Smooth muscle cell (in vitro differentiated cells): Measurements from ENCODE around the gene OR6K2. TPM values are rescaled to one million over a fixed set of nuclear protein-coding genes. Genes with fewer than 3 reads are reported as not detected.

Experiments used
- DNase-seq: peaks from one replicate; lab custom pipeline; 2025; ENCODE audit not compliant: unreplicated experiment; lab: John Stamatoyannopoulos, UW
- H2AFZ ChIP-seq: fragments of 200-600 bp; sonication (generic); 2 replicates; pipeline ENCODE4 v1.6.0; 2016; ENCODE audit warnings: antibody characterized with exemption, low read depth, mild to moderate bottlenecking
- H3F3A ChIP-seq: fragments of 200-600 bp; sonication (generic); 2 replicates; pipeline ENCODE4 v1.6.0; 2017; ENCODE audit warnings: antibody characterized with exemption, low read depth
- H3K27ac ChIP-seq: fragments of 200-600 bp; sonication (generic); 2 replicates; pipeline ENCODE4 v1.5.1; 2016; ENCODE audit warnings: low read depth, mild to moderate bottlenecking
- H3K27me3 ChIP-seq: fragments of 200-600 bp; sonication (generic); 2 replicates; pipeline ENCODE4 v1.6.1; 2016; ENCODE audit warnings: low read depth, mild to moderate bottlenecking
- H3K36me3 ChIP-seq: fragments of 200-600 bp; sonication (generic); 2 replicates; pipeline ENCODE4 v1.5.1; 2016; ENCODE audit warnings: low read depth
- H3K4me1 ChIP-seq: fragments of 200-600 bp; sonication (generic); 2 replicates; pipeline ENCODE4 v1.5.1; 2016; ENCODE audit warnings: low read depth
- H3K4me2 ChIP-seq: fragments of 200-600 bp; sonication (generic); 2 replicates; pipeline ENCODE4 v1.6.0; 2016; ENCODE audit warnings: mild to moderate bottlenecking
- H3K4me3 ChIP-seq: fragments of 200-600 bp; sonication (generic); 2 replicates; pipeline ENCODE4 v1.5.1; 2016; ENCODE audit warnings: mild to moderate bottlenecking
- H3K79me2 ChIP-seq: fragments of 200-600 bp; sonication (generic); 2 replicates; pipeline ENCODE4 v1.6.0; 2016; ENCODE audit warnings: low read depth, mild to moderate bottlenecking
- H3K9ac ChIP-seq: fragments of 200-600 bp; sonication (generic); 2 replicates; pipeline ENCODE4 v1.6.0; 2016; ENCODE audit warnings: low read depth
- H3K9me3 ChIP-seq: fragments of 200-600 bp; sonication (generic); replicated peaks from 2 replicates; pipeline ENCODE4 v1.5.1; 2016; ENCODE audit warnings: low read depth
- H4K20me1 ChIP-seq: fragments of 200-600 bp; sonication (generic); 2 replicates; pipeline ENCODE4 v1.6.0; 2016; ENCODE audit warnings: low read depth
- WGBS: methylation state at CpG from one replicate; pipeline ENCODE4 v1.1.7; 2016; ENCODE audit warnings: low lambda C conversion rate; 5-methylcytosine and 5-hydroxymethylcytosine counted together
- polyA plus RNA-seq: library from polyadenylated mRNA; unstranded; fragments of >200 nt; fragmentation: Nextera tagmentation; extraction: Ambion mirVana; gene quantifications from 2 replicates; pipeline ENCODE4 v1.2.1, GENCODE V29; 2016
- total RNA-seq: library from RNA; depleted of rRNA; stranded (reverse); fragments of >200 nt; gene quantifications from 2 replicates; pipeline ENCODE4 v1.2.3, GENCODE V29; 2014
- TF ChIP-seq, protein P1 (sequence below): fragments of 200-600 bp; sonication (generic); IDR thresholded peaks from 2 replicates; pipeline ENCODE4 v1.5.1; 2017; ENCODE audit warnings: borderline replicate concordance, mild to moderate bottlenecking, antibody characterized with exemption; ENCODE audit not compliant: insufficient read depth, poor library complexity, severe bottlenecking

The OR6K2 gene
- total and polyA plus RNA-seq, 2 experiments from 2014 or later, result not detected

DNA sequence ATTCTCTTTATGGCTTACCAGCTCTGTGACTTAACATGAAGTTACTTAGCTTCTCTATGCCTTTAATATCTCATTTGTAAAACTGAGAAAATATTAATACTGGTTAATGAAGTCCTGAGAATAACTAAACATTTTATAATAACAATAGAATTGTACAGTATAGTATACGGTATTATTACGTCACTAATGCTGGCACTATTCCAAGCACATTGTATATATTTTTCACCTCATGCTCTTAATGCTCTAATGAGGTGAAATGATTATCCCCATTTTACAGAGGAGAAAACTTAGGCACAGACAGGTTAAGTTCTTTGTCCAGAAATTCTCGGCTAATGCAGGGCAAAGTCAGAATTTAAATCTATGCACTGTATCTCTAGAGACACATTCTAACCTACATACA is 19.2 kb upstream of the OR6K2 start:
- DNase-seq, result no peak
- Histone ChIP-seq H3K79me2 (no peaks in the 10 kb centered on the region), H3K9ac (no peak overlapping the region), H3K36me3 (no peaks in the 10 kb centered on the region), H4K20me1 (no peaks in the 10 kb centered on the region), H3K4me3 (no peak overlapping the region), H3K9me3 (no peaks in the 10 kb centered on the region), H3K27me3 (no peaks in the 10 kb centered on the region), H3K4me1 (no peaks in the 10 kb centered on the region), H2AFZ (peak overlapping the region; percentile 39), H3K4me2 (no peak overlapping the region), H3F3A (no peaks in the 10 kb centered on the region), H3K27ac (no peak overlapping the region)
- TF ChIP-seq, protein P1, sequence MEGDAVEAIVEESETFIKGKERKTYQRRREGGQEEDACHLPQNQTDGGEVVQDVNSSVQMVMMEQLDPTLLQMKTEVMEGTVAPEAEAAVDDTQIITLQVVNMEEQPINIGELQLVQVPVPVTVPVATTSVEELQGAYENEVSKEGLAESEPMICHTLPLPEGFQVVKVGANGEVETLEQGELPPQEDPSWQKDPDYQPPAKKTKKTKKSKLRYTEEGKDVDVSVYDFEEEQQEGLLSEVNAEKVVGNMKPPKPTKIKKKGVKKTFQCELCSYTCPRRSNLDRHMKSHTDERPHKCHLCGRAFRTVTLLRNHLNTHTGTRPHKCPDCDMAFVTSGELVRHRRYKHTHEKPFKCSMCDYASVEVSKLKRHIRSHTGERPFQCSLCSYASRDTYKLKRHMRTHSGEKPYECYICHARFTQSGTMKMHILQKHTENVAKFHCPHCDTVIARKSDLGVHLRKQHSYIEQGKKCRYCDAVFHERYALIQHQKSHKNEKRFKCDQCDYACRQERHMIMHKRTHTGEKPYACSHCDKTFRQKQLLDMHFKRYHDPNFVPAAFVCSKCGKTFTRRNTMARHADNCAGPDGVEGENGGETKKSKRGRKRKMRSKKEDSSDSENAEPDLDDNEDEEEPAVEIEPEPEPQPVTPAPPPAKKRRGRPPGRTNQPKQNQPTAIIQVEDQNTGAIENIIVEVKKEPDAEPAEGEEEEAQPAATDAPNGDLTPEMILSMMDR, result no peak
- WGBS, result 92% methylated on average over 3 of the region's 3 CpGs

DNA sequence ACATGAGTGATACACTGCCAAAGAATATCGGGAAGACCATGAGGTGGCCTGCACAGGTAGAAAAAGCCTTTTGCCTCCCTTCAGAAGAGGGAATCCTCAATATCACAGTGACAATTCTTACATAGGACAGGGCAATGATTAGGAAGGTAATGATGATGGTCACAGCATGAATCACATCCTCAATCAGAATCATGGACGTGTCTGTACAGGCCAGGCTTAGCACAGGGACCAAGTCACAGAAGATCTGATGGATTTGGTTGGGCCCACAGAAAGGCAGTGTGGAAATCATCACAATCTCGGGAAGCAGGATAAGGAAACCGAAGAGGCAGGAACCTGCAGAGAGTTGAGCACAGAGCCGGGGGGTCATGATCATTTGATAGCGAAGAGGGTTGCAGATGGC is 16.9 kb upstream of the OR6K2 start:
- Histone ChIP-seq H3K27me3 (peaks cover 3% of the 10 kb centered on the region), H3K9me3 (no peaks in the 10 kb centered on the region), H2AFZ (no peak overlapping the region), H4K20me1 (no peaks in the 10 kb centered on the region), H3K4me1 (no peaks in the 10 kb centered on the region), H3F3A (no peaks in the 10 kb centered on the region), H3K4me3 (no peak overlapping the region), H3K36me3 (no peaks in the 10 kb centered on the region), H3K4me2 (no peak overlapping the region), H3K27ac (no peak overlapping the region), H3K79me2 (no peaks in the 10 kb centered on the region), H3K9ac (no peak overlapping the region)
- TF ChIP-seq, protein P1, result no peak
- no peak for DNase-seq
- 89% methylated on average over 6 of the region's 6 CpGs for WGBS

DNA sequence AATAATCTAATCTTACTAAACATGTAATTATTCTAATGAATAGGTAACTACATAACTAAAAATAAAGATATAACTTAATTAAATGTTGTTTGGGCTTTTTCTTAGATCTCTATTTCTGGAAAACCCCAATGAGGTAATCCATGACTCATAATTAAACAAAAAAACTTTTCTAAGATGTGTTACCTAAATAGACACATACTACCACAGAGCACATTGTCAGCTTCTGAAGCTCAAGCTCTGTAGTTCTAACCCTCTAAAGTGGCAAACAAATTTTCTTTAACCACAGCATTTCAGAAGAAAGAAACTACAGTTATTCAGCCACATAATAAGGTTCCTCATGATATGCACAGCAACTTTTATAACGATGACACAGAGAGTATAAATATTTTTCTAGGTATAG is 15.9 kb upstream of the OR6K2 start:
- Histone ChIP-seq H3K27ac (peak overlapping the region; percentile 54), H3K4me3 (no peak overlapping the region), H2AFZ (no peak overlapping the region), H4K20me1 (no peaks in the 10 kb centered on the region), H3K4me1 (no peaks in the 10 kb centered on the region), H3K36me3 (no peaks in the 10 kb centered on the region), H3F3A (no peaks in the 10 kb centered on the region), H3K9me3 (no peaks in the 10 kb centered on the region), H3K9ac (no peak overlapping the region), H3K4me2 (no peak overlapping the region), H3K27me3 (peaks cover 10% of the 10 kb centered on the region), H3K79me2 (no peaks in the 10 kb centered on the region)
- no peak for DNase-seq
- WGBS, result 80% methylated on average over 1 of the region's 1 CpG
- TF ChIP-seq, protein P1, result no peak

DNA sequence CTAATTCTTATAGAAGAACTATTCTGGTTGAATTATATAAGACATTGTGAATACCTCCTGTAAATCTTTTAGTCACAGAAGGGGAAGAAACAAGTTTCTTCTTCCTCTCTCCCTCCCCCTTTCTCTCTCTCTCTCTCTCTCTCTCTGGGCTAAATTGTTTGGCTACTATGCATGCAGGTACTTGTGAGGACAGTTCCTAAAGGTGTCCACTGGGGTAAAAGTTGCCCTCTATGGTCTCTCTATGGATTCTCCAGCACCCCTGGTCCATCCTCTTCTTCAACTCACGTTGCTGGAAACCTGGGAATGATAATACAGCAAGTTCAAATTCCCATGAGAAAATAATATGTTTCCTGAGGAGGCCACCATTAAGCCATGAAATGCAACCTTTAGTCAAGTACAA is 14.3 kb upstream of the OR6K2 start:
- no peaks in the 10 kb centered on the region for H3K9me3 ChIP-seq
- DNase-seq, result no peak
- H2AFZ ChIP-seq, result no peak overlapping the region
- no peaks in the 10 kb centered on the region for H3K36me3 ChIP-seq
- H3K4me1 ChIP-seq, result no peaks in the 10 kb centered on the region
- no peaks in the 10 kb centered on the region for H3F3A ChIP-seq
- no peaks in the 10 kb centered on the region for H4K20me1 ChIP-seq
- no peak overlapping the region for H3K4me3 ChIP-seq
- H3K27me3 ChIP-seq, result peaks cover 11% of the 10 kb centered on the region
- H3K79me2 ChIP-seq, result no peaks in the 10 kb centered on the region
- H3K4me2 ChIP-seq, result no peak overlapping the region
- TF ChIP-seq, protein P1, result no peak
- H3K9ac ChIP-seq, result no peak overlapping the region
- H3K27ac ChIP-seq, result no peak overlapping the region
- 45% methylated on average over 1 of the region's 1 CpG for WGBS
